ENCODE measurements around the gene ATP2B2.

The ATP2B2 gene

DNA sequence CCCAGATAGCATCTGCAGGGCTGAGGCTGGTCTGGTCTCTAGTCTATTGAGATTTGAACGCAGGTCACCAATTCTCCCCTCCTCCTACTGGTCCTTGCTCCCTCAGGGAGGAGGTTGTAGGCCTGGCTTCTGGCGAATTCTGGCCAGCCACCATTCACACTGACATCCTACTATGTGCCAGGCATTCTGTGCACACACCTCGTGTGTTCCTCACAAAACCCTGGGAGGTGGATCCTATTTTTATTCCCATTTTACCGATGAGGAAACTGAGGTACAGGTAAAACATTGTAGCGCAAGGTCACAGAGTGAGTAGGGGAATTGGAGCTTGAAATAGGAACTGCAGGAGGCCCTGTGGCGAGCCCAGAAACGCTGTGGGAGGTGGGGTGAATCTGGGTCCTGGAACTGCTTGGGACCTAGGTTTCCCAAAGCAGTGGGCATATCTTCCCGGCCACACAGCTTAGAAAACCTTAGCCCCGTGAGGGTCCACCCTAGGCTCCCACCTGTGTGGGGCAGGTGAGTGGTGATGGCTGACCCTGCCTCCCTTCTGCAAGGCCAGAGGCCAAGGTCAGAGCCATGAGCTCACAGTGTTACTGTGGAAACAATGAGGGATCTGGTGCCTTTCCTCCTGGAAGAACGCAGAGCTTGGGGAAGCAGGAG, 4.8 kb upstream of the ATP2B2 start:
- DNase-seq, result no peak

DNA sequence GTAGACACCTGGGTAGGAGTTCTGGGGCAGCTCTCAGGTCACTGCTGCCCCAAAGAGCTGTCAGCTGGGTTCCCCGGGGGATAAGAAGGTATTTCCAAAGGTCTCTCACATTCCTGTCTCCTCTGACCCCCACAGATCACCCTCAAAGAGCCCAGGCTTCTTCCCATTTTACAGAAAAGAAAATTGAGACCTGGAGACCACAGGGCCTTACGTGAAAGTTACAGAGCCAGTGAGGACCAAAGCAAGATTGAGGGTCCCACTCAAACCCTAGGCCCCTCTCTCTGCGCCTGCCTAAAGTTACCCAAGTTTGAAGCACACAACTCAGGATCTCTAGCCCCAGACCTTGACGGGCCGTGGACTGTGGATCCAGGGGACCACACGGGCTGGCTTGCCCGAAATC, 3.9 kb upstream of the ATP2B2 start:
- no peak for DNase-seq

DNA sequence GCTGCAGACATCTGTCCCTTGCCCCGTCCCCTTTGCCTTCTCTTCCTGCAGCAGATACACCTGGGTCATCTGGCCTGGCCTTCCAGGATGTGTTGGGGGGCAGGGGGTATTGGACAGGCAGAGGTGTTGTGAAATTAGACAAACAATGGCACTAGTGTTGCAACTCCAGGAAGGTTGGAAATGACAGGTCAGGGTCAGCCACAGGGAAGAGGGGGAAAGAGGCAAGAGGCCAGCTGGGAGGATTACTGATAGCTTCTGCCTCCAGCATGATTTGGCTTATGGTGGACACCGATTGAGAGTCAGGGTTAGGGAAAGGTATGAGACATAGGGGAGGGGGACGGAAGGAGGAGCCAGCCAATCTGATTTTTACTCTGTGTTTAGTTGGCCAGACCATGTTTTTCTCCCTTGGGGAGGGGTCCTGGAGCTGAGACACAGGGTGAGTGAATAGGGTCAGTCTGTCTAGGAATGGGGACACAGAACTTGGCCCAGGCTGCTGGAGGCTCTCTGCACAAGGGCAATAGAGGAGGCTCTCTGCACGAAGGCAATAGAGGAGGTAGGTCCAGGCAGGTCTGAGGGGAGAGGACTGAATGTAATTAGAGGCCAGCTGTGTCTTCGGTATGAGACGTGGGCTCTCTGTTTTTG, 3.4 kb upstream of the ATP2B2 start:
- DNase-seq, result no peak

DNA sequence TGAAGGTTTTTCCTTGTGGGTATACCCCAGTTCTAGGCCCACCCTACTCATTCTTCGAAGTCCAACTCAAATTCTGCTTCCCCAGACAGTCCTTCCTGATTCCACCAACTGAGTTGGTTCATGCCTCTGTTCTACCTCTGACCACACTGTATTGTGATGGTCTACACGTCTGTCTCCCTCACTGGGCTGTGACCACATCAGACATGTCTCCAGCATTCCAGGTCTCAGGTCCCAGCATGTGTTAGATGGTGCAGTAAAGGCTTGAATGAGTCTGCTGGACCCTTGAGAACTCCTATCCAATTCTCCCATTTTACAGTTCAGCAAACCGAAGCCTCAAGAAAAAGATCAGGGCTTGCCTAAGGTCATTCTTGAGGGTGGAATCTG, 2.8 kb upstream of the ATP2B2 start:
- no peak for DNase-seq

DNA sequence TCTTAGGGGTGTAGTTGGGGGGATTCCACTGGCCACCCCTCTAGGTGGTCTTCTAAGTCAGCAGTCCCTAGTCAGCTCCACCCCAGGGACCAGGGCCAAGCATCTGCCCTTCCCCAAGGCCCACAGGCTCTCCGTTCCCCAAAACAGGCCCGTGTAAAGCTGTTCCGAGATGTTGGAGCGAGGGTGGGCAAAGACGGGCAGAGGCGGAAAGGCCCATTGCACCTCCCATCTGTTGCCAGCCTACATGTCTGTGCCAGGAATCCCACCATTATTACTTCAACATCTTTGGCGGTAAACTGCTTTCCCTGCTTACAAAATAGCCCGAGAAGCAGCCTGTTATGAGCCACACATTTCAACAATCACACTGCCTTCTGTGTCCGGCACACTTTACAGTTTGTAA, 1.9 kb upstream of the ATP2B2 start:
- no peak for DNase-seq

DNA sequence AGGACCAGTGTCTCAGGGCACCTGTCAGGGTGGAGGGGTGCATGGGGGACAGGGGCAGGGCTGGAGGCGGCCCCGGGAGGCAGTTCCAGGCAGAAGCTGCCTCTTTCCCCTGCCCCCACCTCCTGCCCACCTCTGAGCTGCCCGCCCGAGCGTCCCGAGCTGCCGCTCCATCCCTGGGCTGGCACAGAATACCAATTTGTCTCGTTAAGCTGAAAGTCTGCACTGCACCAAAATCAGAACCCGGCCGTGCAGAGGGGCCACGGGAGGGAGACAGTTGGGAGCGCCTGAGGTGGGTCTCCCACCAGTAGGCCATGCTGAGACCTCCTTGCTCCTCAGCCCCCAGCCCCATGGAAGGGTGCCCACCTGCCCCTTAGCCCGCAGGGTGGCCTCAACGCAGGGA, 1.3 kb upstream of the ATP2B2 start:
- DNase-seq, result no peak

DNA sequence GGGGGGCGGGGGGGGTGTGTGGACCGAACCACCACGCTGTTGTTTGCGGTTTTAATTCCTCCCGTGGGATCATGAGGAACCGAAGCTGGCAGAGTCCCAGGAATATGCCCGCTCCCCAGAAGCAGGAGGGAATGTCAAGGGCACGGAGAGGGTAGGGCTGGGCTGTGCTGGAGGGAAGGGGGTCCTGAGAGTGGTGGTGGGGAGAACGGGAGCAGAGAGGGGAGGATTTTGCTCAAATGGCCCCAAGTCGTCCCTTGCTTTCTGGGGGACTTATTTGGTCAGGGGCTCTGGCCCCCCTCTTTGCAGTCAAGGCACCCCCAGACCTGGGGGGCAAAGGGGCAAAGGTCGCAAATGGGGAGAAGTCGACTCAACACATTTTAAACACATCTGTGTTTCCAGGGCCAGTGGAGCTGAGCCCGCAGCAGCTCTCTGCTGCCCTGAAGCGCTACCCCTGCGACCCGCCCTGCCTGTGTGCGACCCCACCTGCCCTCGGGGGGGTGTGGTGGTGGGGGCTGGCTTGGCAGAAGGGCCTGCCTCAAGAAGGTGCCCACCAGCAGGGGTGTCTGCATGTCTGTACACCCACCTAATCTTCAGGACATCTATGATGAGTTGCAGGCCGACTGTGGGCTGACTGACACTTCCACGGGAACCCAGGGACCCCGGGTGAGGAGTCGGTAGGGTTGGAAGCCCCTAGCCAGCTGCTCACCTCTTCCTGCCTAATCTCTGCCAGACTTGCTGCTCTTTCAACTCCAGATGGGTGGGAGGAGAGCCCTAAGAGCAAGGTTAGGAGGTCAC, 602 bp upstream of the ATP2B2 start:
- no peak for DNase-seq

DNA sequence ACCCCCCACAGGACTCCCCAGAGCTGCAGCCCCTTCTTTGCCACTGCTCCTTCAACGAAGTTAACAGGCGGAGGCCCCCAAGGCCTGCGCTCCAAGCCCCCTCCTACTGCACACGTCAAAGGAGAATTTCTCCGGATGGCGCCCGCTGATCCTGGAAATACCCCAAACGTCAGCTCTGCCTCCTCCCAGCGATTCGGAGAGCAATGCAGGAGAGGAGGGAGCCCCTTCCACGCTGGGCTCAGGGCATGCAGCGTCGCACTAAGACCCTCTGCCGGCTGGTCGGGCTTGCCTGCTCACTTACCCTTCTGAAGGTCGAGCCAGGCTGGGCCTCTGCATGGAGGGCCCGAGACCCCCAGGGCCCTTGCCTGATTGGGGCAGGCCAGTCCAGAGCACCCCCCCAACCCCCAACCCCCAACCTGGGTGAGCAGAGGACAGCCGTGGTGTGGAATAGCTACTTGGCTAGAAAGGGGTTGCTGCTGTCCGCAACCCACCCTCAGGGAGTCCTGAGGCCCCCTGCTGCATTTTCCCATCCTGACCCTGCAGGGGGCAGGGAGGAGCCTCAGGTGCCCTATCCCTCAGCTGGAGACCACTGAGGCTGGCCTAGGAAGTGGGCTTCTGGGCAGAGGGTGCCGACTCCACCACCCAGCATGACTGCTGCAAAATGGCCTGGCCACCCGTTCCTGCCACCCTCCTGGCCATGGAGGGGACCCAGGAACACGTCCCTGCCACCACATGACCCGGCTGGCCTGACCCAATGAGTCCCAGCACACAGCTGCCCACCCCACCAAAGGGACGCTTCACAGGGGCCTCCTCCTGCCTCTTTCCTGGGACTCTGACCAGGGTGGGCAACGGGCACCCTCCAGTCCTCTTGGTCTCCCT, 976 bp downstream of the ATP2B2 start:
- no peak for DNase-seq

DNA sequence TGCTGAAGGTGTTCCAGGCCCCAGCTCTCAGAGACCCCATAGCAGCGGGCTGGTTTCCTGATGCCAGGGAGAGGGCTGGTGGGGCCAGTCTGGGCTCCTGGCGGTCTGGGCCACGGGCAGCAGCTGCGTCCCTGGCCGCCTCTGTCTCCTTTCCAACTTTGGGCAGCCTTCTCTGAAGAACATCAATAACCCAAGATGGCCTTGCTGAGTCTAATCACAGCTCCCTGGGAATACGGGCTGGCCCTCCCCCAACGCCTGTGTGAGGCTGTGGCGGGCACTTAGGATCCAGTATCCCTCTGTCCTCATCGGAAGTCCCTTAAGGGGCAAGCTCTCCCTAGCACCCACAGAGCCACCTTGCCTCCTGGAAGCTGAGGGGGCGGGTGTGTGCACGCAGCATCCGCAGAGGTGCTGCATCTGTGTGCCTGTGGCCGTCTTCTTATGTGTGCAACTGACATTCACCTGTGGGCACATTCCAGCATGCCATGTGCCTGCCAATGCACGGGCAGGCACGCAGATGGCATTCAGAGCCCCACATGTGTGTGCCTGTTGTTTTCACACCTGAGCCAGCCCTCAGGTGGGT, 2.1 kb downstream of the ATP2B2 start:
- no peak for DNase-seq

DNA sequence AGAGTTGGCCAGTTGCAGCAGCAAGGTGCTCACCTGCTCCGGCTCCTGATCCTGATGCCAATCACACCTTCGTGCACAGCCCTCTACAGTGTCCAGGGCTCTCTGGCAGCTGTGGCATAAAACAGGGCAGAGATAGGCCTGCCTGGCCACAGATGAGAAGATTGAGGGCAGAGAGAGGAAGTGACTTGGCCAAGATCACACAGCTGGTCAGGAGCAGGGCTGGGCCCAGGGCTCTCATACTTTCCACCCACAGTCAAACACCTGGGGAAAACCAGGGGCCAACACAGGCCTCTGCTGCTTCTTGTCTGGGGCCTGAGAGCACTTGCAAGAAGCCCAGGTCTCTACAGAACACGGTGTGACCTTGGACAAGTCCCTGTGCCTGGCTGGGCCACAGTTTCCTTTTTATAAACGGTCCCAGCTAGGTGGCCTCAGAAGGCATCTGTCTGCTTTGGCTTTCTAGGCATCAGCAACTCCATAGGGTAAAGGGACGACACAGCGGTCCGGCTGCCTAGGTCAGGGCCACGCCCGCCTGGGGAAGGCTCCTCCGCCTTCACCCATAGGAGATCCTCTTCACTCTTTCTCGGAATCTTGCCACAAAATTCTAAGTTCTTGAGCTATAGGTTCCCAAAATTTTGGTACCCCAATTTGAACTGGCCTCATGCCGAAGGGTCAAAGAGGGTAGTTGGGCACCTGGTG, 3.1 kb downstream of the ATP2B2 start:
- no peak for DNase-seq

DNA sequence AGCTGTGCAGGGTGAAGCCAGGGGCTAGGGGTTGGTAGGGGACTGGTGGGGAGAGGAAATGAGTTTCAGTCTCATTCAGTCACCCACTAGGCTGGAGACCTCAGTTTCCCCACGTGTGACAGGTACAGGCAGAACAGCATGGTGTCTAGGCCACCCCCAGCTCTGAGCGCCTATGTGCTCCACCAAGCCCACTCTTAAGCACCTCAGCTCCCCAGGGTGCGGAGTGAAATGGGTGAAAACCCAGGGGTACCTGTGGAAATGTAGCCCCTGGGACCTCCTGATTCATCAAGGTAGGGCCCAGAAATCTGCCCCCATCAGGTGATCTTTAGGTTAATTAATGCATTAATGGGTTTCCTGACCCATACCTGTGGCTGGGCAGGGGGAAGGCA, 3.7 kb downstream of the ATP2B2 start:
- no peak for DNase-seq

DNA sequence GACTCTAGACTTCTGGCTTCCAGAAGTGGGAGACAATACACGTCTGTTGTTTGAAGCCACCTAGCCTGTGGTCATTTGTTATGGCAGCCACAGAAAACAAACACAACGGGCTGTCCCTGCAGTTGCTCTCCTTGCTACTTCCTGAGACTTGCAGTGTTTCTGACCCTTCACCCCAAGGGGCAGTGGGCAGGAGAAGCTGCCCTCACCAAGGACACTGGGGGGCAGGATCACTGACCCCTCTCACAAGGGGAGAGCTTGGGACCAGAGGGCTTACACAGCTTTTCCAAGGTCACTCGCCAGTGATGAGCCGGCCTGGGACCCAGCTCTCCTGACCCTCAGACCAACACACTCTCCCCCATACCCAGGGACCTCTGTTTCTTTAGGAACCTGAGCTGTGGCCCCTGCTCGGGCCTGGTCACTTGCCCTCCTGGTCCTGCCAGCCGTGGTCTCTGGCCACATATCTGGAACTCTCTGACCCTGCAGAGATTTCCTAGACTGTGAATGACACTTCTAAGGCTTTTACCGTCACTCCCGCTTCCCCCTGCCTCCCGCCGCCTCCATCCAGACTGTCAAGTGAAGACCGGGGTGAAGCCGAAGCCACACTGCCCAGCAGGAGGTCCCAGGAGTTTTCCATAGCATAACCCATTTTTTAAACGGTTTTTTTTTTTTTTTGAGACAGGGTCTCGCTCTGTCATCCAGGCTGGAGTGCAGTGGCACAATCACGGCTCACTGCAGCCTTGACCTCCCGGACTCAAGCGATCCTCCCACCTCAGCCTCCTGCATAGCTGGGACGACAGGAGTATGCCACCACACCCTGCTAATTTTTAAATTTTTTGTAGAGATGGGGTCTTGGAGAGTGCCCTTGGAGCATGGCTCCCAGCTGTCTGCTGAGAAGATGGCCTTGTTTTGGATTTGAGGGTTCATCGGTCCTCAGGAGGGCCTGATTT, 4.4 kb downstream of the ATP2B2 start:
- no peak for DNase-seq

DNA sequence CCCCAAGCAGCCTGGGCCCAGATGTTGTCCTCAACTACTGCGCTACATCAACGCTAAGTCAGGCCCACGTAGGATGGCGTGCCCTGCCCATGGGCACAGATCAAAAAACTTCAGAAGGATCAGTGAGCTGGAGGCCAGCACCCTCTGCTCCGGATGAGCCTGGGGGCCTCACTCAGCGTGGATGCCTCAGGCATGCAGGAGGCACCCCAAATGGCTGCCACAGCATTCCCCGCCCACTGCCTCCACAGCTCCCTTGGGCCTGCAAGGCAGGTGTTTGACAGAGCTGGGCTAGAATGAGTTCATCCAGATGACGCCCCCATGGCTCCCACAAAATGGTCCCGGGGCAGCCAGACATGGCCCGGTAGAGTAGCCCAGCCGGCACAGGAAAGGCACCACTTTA, 7.1 kb downstream of the ATP2B2 start:
- DNase-seq, result no peak

DNA sequence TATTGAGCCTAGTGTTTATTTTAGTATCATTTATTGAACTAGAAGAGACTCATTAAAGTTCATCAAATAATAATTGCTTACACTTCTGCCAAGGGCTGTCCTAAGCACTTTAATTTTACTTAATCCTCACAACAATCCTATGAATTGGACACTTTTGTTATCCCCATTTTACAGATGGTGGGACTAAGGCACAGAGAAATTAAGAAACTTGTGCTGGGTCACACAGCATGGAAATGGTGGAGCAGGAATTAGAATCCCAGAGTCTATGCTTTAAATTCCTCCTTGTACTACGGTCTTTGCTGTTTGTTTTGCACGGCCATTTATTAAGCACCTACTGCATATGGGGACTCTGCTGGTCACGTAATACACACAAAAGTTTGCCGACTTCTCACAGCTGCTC, 7.9 kb downstream of the ATP2B2 start:
- DNase-seq, result no peak

DNA sequence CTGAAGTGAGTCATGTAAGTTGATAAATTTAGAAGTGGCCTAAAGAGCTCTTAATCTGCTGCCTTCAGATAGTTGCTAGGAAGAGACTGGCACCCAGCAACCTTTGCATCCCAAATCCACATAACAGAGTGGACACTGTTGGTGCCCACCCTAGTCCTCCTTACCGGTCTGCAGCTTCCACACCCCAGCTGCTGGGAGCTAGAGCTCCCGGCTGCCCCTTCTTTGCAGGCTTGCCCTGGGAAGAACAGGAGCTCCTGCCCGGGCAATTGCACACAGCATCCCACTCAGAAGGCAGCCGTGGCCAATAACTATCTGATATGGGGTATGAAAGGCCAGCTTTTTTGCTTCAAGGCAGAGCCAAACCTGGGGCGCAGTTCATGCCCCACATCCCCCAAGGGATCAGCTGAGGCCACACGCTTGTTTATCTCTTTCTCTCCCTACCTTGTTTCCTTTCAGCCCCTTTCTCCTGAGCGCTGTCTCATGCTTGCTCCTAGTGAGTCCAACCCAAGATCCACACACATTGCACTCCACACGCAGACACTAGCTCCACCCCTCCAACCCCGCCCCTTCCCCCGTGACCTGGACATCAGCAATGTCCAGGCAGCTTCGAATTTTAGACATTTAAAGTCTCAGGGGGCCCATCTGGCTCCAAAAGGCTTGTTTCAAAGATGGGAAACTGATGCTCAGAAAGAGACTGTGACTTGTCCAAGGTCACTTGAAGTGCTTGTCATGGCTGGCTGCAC, 9.1 kb downstream of the ATP2B2 start:
- no peak for DNase-seq

DNA sequence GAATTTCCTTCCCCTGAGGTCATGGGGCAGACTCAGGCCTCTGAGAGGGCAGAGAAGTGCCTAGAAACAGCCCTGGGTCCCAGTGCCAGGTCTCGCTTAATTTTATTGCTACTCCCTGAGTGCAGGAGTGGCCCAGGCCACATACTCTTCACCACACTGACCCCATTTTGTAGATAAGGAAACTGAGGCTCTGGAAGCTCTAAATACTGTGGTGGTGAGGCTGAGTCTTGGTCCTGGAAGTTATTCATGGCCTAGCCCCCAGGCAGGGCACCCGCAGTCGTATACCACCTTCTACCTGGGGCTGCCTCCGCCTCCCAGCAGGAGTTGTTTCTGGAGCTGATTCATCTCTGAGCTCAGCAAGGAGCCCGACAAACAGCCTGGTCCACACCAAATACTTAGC, 9.8 kb downstream of the ATP2B2 start:
- DNase-seq, result no peak

DNA sequence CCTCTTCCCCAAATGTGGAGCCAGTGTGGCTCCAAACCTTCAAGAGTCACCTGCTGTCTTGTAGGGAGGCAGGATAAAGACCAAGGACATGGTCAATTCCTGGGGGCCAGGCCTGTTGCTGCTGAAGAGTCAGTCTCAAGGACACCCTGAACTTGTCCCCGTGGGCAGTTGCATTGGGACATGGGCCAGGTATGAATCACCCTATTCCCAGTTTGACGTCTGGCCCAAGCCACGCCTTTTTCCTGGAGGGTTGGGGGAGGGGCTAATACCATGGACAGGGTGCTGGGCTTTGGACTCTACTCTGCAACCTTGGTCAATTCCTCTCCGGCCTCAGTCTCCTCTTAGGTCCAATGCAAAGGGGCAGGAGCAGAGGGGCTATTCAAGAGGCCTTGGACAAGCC, 10.4 kb downstream of the ATP2B2 start:
- no peak for DNase-seq

DNA sequence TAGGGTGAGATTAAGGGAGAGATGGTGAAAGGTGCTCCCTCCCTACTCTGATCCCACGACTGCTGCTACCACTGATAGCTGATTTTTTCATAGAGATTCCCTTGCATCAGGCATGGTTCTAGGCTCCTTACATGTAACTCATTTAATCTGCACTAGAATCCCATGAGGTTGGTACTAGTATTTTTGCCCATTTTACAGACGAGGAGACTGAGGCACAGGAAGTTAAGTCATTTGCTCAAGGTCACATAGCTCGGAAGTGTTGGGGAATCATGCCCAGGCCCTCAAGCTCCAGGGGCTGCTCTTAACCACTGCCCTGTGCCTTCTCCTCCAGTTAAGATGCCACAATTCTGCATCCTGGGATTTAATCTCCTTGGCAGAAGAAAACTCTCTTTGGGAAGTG, 11.2 kb downstream of the ATP2B2 start:
- DNase-seq, result no peak

DNA sequence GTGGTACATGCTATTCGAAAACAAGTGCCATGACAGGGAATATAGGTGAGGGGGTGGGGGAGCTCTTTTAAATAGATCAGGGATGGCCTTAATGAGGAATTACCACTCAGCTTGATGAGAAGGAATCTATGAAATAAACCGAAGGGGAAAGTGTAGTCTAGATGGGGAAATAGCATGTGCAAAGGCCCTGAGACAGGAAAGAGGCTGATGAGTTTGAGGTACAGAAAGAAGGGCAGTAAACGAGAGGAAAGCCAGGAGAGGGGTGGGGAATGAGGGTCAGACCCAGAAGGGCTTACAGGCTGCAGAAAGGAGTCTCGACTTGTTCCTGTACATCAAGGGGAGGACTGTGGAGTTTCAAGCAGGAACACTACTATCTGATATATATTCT, 12.2 kb downstream of the ATP2B2 start:
- no peak for DNase-seq

Data from NCI-H146 (cell line).